ENCODE results near the gene TEPSIN. TPM values are rescaled to one million over a fixed set of nuclear protein-coding genes. Genes with fewer than 3 reads are reported as not detected.

The TEPSIN gene
- total RNA-seq, 6 donors from 2014 or later = 33.1 to 141 (median 49.7) TPM

- ATAC-seq (ENCODE audit: low FRiP score in 2 of 2) (no peak), DNase-seq (peak in 1 of 2 donors; percentile 38)
- Histone ChIP-seq H3K27me3 (no peaks in the 10 kb centered on the region), H3K4me3 (no peak overlapping the region), H3K27ac (no peak overlapping the region), H3K9me3 (no peaks in the 10 kb centered on the region), H3K4me1 (no peaks in the 10 kb centered on the region), H3K36me3 (no peaks in the 10 kb centered on the region)
- WGBS, 2 donors = 91 to 94% methylated on average over 8 to 10 of the region's 11 CpGs
- TF ChIP-seq POLR2AphosphoS5 (IDR thresholded peaks at IDR 0.05) (no peak), POLR2A (IDR thresholded peaks at IDR 0.05) (no peak), EP300 (IDR thresholded peaks at IDR 0.05) (no peak), CTCF (IDR thresholded peaks at IDR 0.05) (no peak)
Observed at GRCh38 chr17:81183807-81184206, 55.0 kb downstream of the TEPSIN start.

GRCh38 chr17:81183316-81183715 is 55.5 kb downstream of the TEPSIN start:
- TF ChIP-seq POLR2AphosphoS5 (IDR thresholded peaks at IDR 0.05) (no peak), POLR2A (IDR thresholded peaks at IDR 0.05) (no peak), EP300 (IDR thresholded peaks at IDR 0.05) (no peak), CTCF (IDR thresholded peaks at IDR 0.05) (no peak)
- Histone ChIP-seq H3K4me1 (no peaks in the 10 kb centered on the region), H3K9me3 (no peaks in the 10 kb centered on the region), H3K27ac (no peak overlapping the region), H3K27me3 (no peaks in the 10 kb centered on the region), H3K4me3 (no peak overlapping the region), H3K36me3 (no peaks in the 10 kb centered on the region)
- 89 to 93% methylated on average over 3 to 10 of the region's 10 CpGs for WGBS, 2 donors
- ATAC-seq (ENCODE audit: low FRiP score in 2 of 2) (no peak), DNase-seq (peak in 1 of 2 donors; percentile 55)

DNA sequence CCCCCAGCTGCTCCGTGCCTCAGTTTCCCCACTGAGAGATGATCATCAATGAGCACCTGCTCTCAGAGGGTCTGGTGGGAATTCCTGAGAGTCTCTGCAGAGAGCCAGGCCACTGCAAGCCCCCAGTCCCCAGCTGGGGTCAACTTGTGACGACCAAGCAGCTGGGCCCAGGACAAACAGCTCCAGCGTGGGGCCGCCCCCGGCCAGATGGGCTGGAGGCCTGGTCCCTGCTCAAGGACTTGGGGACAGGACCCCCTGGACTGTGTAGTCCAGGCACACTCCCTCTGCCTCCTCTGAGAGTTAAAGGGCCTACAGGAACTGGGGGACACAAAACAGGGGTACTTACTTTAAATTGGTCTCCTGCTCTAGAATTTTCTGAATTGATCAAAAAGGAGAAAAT is 56.3 kb downstream of the TEPSIN start:
- Histone ChIP-seq H3K36me3 (no peaks in the 10 kb centered on the region), H3K9me3 (no peaks in the 10 kb centered on the region), H3K27ac (no peak overlapping the region), H3K4me1 (no peaks in the 10 kb centered on the region), H3K27me3 (no peaks in the 10 kb centered on the region), H3K4me3 (no peak overlapping the region)
- TF ChIP-seq POLR2AphosphoS5 (IDR thresholded peaks at IDR 0.05) (no peak), CTCF (IDR thresholded peaks at IDR 0.05) (no peak), EP300 (IDR thresholded peaks at IDR 0.05) (no peak)
- 87 to 93% methylated on average over 5 of the region's 5 CpGs for WGBS, 2 donors
- DNase-seq (peak in 1 of 2 donors; percentile 68), ATAC-seq (ENCODE audit: low FRiP score in 2 of 2) (no peak)

DNA sequence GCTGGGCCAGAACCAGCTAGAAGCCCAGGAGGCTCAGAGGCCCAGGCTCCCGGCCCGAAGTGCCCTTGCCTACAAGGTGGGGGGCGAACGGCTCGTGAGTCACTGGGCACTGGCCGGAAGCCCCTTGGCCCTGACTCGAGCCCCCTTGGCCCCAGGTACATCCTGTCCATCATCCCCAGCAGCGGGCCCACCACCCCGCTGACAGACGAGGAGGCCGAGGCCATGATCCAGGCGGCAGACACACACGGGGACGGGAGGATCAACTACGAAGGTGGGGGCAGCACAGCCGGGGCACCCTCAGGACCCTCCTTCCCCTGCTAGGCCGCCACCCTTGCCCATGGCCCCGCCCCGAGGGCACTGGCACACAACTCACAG is 57.1 kb downstream of the TEPSIN start:
- DNase-seq (peak in 1 of 2 donors; percentile 81), ATAC-seq (ENCODE audit: low FRiP score in 2 of 2) (no peak)
- Histone ChIP-seq H3K9me3 (no peaks in the 10 kb centered on the region), H3K27me3 (no peaks in the 10 kb centered on the region), H3K36me3 (no peaks in the 10 kb centered on the region), H3K4me1 (no peaks in the 10 kb centered on the region), H3K4me3 (no peak overlapping the region), H3K27ac (no peak overlapping the region)
- TF ChIP-seq CTCF (IDR thresholded peaks at IDR 0.05) = no peak
- no peak for TF ChIP-seq POLR2AphosphoS5 (IDR thresholded peaks at IDR 0.05)
- TF ChIP-seq POLR2A (IDR thresholded peaks at IDR 0.05) = no peak
- no peak for TF ChIP-seq EP300 (IDR thresholded peaks at IDR 0.05)
- 92 to 100% methylated on average over 6 to 16 of the region's 19 CpGs for WGBS, 2 donors

Measured in upper lobe of left lung (tissue), 6 donors.